ENCODE data around the gene CYP4F11.

DNA sequence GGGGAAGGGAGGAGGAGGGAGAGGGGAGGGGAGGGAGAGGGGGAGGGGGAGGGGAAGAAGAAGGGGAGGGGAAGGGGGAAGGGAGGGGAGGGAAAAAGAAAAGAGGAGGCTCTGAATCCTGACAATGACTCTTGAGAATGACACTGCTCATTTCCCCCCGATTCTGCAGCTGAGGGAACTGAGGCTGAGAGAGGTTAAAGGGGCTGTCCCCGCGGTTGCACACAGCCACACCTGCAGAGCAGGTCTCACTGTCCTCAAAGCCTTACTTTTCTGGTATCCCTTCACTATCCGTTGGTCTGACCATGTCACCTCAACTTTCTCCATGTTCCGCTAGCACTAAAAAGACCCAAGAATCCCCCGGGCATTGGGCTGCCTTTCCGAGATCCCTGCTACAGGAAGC lies 71.9 kb downstream of the CYP4F11 start:
- no peak for TF ChIP-seq POLR2AphosphoS5 (IDR thresholded peaks at IDR 0.05; ENCODE audit: low read depth, low read length)
- TF ChIP-seq, protein P1, sequence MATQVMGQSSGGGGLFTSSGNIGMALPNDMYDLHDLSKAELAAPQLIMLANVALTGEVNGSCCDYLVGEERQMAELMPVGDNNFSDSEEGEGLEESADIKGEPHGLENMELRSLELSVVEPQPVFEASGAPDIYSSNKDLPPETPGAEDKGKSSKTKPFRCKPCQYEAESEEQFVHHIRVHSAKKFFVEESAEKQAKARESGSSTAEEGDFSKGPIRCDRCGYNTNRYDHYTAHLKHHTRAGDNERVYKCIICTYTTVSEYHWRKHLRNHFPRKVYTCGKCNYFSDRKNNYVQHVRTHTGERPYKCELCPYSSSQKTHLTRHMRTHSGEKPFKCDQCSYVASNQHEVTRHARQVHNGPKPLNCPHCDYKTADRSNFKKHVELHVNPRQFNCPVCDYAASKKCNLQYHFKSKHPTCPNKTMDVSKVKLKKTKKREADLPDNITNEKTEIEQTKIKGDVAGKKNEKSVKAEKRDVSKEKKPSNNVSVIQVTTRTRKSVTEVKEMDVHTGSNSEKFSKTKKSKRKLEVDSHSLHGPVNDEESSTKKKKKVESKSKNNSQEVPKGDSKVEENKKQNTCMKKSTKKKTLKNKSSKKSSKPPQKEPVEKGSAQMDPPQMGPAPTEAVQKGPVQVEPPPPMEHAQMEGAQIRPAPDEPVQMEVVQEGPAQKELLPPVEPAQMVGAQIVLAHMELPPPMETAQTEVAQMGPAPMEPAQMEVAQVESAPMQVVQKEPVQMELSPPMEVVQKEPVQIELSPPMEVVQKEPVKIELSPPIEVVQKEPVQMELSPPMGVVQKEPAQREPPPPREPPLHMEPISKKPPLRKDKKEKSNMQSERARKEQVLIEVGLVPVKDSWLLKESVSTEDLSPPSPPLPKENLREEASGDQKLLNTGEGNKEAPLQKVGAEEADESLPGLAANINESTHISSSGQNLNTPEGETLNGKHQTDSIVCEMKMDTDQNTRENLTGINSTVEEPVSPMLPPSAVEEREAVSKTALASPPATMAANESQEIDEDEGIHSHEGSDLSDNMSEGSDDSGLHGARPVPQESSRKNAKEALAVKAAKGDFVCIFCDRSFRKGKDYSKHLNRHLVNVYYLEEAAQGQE (IDR thresholded peaks at IDR 0.05; ENCODE audit: insufficient read depth in 1 of 2, low read depth in 2 of 2, low read length in 2 of 2) = no peak
- TF ChIP-seq TAF1 (IDR thresholded peaks at IDR 0.05; ENCODE audit: borderline replicate concordance, insufficient read depth, low read length) = no peak
- TF ChIP-seq SIN3A (IDR thresholded peaks at IDR 0.05; ENCODE audit: borderline replicate concordance, insufficient read depth, low read length) = no peak
- no peak for TF ChIP-seq FOXP2 (optimal IDR thresholded peaks at IDR 0.05; ENCODE audit: borderline replicate concordance, extremely low read depth, extremely low read length, insufficient read depth)

Data from PFSK-1 (cell line).